ENCODE data around the gene EPRS1.
A peak's percentile ranks its signal among the peaks of the same experiment; 100 is the strongest.
"Not testable (repeated sequence)": the region's sequence is repeated elsewhere in the genome, so short reads cannot be mapped to it uniquely, and the experiment has no call there.

Gene EPRS1

DNA sequence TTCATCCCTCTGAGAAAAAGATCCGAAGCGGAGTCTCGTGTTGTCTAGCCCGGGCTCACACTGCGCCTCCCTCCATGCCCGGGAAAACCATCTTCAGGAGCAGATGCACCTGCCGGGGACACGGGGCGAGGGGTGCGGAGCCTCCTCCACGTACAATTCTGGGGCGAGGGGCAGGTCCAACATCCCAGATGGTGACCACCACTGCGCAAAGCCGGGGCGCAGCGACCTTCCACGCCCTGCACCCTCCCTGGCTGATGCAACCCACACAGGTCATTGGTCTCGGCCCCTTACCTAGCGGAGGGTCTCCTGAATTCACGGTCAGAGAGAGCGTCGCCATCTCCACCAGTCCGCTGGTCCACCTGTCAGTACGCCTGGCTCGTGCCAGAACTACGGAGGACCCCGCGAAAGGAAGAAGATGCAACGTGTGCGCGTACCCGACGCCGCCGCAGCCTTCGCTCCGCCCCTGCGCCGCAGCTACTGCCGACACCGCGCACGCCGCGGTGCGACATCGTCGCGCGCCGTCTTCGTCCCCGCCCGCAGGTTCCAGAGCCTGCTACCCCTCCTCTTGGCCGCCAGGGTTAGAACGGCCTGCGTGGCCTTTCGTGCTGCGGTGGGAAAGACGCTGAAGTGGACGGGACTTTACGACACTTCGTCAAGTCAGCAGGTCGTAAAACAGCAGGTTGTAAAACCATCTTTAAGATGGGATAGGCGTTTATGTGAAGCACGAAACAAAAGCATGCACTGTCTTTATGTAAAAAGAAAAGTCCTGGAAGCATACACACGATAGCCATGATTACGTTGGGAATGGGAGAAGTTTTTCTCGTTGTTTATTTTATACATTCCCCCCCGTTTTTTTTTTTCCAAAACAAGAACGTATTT is at the start of gene EPRS1:
TSS of gene EPRS1 (minus strand) at position 454 of the 879 bp plus-strand sequence. CDS start at position 337, 117 bp downstream.
- DNase-seq (peak; percentile 93 to 97), ATAC-seq (peak; percentile 99)
- peaks cover 43% of the 10 kb centered on the region for H3K4me1 Mint-ChIP-seq
- peak within 1 kb of the TSS; percentile 90 to 98 for H3K4me3 Mint-ChIP-seq
- H3K27me3 Mint-ChIP-seq, result no peaks in the 10 kb centered on the region
- H3K9me3 Mint-ChIP-seq, result no peaks in the 10 kb centered on the region
- peak within 1 kb of the TSS; percentile 98 to 100 for H3K27ac Mint-ChIP-seq

DNA sequence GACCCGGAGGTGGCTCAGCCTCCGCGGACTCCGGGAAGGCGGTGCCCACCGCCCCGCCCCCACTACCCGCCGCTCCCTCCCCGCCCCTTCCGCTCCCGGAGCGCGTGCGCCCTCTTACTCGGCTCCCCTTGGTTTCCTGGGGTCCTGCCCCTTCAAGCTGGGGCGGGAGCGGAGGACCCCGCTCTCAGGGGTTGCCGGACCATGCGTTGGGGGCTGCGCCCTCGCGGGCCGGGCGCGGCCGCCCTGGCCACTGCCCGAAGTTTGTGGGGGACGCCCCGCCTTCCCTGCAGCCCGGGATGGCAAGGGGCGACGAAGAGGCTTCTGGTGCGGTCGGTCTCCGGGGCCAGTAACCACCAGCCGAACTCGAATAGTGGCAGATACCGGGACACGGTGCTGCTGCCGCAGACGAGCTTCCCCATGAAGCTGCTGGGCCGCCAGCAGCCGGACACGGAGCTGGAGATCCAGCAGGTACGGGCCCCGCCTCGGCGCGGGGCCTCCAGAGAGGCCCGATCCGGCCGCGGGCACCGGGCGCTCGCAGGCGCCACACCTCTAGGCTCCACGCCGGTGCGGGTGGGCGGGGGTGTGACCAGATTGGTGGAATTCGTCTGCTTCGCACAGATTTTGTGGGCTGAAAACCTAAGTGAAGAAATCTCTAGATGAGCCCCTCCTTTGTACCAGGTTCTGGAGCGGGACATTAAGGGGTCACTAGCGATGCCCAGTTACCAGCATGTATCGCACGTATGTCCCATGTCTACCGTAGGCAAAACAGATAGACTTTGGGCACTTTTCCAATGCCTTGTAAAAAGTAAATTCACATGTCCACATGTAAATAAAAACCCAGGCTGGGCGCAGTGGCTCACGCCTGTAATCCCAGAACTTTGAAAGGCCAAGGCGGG is 48.0 kb upstream of the EPRS1 start, which contains the start of gene IARS2:
TSS of gene IARS2 (plus strand) at position 117 of the 896 bp plus-strand sequence. CDS start at position 202, 85 bp downstream.
- peak within 1 kb of the TSS; percentile 6 to 40 for H3K27ac Mint-ChIP-seq
- peaks cover 24% of the 10 kb centered on the region for H3K4me1 Mint-ChIP-seq
- H3K4me3 Mint-ChIP-seq, result peak within 1 kb of the TSS; percentile 75 to 77
- DNase-seq, result peak; percentile 88 to 92
- ATAC-seq, result peak; percentile 83
- no peaks in the 10 kb centered on the region for H3K9me3 Mint-ChIP-seq
- H3K27me3 Mint-ChIP-seq, result no peaks in the 10 kb centered on the region

DNA sequence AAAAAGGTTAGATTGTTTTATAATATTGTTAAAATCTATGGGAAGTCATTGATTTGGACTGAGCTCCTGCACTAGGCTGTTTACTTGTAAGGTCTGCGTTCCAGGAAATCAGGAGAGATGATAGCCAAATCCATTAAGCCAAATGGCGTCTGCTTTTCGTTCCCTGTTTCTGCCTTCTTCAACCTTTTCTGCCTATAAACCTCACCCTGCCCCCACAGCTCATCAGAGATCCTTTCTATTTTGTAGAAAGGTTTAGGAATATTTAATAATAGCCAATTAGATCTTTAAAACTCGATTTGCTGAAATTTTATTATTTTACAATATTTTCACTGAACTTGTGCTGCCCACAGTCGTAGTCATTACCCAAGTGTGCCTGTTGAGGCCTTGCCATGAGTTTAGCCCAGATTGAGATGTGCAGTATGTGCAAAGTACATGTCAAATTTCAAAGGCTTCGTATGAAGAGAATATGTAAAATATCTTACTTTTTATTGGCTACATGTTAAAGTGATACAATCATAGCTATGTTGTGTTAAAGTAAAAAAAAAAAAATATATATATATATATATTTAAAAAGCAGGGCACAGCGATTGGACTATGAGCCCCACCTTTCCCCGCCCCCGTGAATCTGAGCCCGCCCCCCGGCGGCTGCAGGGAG is 47.2 kb upstream of the EPRS1 start:
- H3K4me1 Mint-ChIP-seq, result peaks cover 23% of the 10 kb centered on the region
- peak overlapping the region in 1 of 2 donors; percentile 29 for H3K4me3 Mint-ChIP-seq
- no peaks in the 10 kb centered on the region for H3K27me3 Mint-ChIP-seq
- ATAC-seq (no peak), DNase-seq (no peak)
- peak overlapping the region in 1 of 2 donors; percentile 40 for H3K27ac Mint-ChIP-seq
- H3K9me3 Mint-ChIP-seq, result no peaks in the 10 kb centered on the region

DNA sequence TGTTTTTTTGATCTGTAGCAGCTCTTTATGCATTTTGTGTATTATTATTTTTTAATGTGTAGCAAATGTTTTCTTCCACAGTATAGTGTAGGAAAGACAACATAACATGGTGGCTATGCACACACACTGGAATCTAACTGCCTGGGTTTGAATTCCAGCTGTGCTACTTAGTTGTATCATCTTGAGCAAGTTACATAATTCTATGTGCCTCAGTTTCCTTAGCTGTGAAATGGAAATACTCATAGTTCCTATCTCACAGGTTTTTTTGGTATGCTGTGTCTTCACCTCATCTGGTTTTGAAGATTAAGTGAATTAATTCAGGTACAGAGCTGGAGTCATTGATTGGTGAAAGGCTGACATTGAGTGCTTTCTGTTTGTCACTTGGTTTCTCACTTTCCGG is 46.4 kb upstream of the EPRS1 start:
- ATAC-seq (no peak), DNase-seq (no peak)
- H3K9me3 Mint-ChIP-seq, result no peaks in the 10 kb centered on the region
- H3K4me3 Mint-ChIP-seq, result no peak overlapping the region
- peaks cover 17% of the 10 kb centered on the region for H3K4me1 Mint-ChIP-seq
- no peak overlapping the region for H3K27ac Mint-ChIP-seq
- no peaks in the 10 kb centered on the region for H3K27me3 Mint-ChIP-seq

DNA sequence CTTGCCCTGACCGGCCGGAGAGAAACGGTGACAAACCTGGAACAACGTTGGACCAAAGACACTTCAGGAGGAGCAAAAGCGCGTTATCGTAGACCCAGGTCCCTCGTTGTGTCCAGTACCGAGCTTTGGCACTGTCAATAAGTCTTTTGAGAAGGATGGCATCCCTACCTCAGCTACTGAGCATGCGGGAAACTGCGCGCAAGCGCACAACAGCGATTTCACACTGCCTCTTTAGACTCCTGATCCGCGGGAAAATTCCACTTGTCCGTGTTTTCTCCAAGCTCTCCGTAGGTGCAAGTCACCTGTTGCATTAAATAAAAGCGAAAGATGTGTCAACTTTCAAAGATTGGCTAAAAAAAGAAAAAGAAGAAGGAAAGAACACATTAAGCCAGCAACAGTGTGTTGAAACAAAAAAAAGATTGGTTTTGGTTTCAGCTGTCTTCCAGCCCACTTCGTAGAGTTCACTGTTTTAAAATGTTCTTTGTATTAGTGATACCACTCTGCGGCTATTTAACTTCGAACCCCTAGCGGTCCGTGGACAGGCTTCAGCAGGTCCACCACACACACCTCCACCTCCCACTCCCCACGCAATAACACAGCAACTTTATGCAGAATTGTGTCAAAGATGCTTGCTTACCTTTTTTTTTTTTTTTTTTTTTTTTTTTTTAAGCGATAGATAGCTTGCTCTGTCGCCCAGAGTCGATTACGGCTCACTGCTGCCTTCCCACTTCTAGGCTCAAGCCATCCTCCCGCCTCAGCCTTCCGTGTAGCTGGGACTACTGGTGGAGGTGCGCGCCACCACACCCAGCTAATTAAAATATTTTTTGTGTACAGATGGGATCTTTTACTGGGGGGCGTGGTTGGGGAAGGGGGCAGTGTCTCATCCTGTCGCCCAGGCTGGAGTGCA is 43.6 kb upstream of the EPRS1 start, which contains the start of gene BPNT1:
TSS of gene BPNT1 (minus strand) at position 139 of the 907 bp plus-strand sequence. CDS start 9,942 bp downstream, outside the sequence.
- ATAC-seq (peak; percentile 84), DNase-seq (peak; percentile 97)
- Mint-ChIP-seq H3K4me1 (peaks cover 6% of the 10 kb centered on the region), H3K27ac (peak within 1 kb of the TSS; percentile 95 to 97), H3K4me3 (peak within 1 kb of the TSS; percentile 93 to 99), H3K9me3 (no peaks in the 10 kb centered on the region), H3K27me3 (no peaks in the 10 kb centered on the region)

DNA sequence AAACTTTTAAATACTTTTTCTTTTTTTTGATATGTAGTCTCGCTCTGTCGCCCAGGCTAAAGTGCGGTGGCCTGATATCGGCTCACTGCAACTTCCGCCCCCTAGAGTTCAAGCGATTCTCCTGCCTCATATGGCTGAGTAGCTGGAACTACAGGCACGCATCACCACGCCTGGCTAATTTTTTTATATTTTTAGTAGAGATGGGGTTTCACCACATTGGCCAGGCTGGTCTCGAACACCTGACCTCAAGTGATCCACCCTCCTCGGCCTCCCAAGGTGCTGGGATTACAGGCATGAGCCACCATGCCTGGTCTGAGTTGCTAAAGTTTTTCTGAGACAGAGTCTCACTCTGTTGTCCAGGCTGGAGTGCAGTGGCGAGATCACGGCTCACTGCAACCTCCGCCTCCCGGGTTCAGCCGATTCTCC is 40.0 kb upstream of the EPRS1 start:
- not testable (repeated sequence) for DNase-seq, H3K27me3 Mint-ChIP-seq, H3K27ac Mint-ChIP-seq, H3K4me1 Mint-ChIP-seq, H3K4me3 Mint-ChIP-seq, ATAC-seq, H3K9me3 Mint-ChIP-seq

DNA sequence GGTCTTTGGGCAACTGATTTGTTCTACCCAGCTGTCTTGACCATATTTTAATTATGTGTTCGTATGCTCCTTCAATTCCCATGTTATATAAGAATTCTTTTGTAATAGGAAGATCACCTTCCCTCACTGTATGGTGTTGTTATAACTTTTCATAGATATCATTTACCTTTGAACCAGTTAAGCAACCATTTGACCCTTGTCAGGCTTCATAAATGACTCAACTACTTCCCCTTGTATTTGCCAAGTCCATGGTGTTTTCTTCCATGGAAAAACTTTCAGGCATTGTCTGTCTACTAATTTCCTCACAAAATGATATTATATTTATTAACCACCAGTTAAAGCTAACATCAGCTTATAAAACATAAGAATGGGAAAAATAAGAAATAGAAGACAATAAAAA is 38.2 kb upstream of the EPRS1 start:
- Mint-ChIP-seq H3K9me3 (no peaks in the 10 kb centered on the region), H3K4me1 (no peaks in the 10 kb centered on the region), H3K27me3 (no peaks in the 10 kb centered on the region), H3K4me3 (no peak overlapping the region), H3K27ac (no peak overlapping the region)
- DNase-seq, result no peak
- ATAC-seq, result no peak

DNA sequence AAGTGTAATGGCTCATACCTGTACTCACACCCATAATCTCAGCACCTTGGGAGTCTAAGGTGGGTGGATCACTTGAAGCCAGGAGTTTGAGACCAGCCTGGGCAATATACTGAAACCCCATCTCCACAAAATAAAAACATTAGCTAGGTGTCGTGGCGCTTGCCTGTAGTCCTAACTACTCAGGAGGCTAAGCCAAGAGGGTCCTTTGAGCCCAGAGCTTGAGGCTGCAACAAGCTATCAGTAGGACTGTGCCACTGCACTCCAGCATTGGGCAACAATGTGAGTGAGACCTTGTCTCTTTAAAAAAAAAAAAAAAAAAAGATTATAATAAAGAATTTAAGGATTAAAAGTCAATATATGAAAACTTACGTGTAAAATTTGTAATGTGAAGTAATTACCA is 31.6 kb upstream of the EPRS1 start:
- no peaks in the 10 kb centered on the region for H3K4me1 Mint-ChIP-seq
- DNase-seq, result no peak
- no peak overlapping the region for H3K27ac Mint-ChIP-seq
- H3K27me3 Mint-ChIP-seq, result no peaks in the 10 kb centered on the region
- H3K9me3 Mint-ChIP-seq, result no peaks in the 10 kb centered on the region
- no peak for ATAC-seq
- H3K4me3 Mint-ChIP-seq, result no peak overlapping the region

DNA sequence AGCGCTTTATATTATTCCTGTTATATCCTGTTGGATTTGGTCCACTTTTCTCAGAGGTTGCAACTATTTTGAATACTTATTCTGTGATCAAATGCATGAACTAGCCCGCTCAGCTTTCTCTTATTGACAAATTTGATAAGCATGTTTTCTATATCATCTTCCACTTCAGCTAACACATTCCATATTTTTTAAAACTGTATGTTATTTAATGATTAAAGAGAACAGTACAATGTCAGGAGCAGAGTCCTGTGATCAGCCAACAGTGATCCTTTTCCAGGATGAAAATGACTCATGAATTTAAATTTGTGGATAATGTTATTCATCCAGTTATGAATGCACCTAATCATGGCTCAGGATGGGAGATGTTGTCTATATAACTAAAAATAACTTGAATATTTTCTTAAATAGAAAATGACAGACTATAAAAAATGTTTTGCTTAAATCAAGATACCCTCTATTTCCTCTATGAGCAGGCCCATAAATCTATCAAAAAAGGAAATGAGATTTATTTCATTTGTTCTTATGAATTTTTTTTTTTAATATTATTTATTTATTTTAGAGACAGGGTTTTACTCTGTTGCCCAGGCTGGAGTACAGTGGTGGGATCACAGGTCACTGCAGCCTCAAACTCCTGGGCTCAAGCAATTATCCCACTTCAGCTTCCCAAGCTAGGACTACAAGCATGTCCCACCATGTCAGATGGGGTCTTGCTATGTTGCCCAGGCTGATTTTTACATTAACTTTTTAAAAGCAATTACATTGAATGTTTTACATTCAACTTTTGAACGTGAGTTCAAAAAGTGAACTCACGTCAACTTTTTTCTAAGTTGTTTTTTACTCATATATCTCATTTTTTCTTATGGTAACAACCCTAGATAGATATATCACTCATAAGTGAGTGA is 30.8 kb upstream of the EPRS1 start:
- Mint-ChIP-seq H3K4me1 (no peaks in the 10 kb centered on the region), H3K9me3 (no peaks in the 10 kb centered on the region), H3K27ac (no peak overlapping the region), H3K4me3 (no peak overlapping the region), H3K27me3 (no peaks in the 10 kb centered on the region)
- ATAC-seq (no peak), DNase-seq (no peak)

DNA sequence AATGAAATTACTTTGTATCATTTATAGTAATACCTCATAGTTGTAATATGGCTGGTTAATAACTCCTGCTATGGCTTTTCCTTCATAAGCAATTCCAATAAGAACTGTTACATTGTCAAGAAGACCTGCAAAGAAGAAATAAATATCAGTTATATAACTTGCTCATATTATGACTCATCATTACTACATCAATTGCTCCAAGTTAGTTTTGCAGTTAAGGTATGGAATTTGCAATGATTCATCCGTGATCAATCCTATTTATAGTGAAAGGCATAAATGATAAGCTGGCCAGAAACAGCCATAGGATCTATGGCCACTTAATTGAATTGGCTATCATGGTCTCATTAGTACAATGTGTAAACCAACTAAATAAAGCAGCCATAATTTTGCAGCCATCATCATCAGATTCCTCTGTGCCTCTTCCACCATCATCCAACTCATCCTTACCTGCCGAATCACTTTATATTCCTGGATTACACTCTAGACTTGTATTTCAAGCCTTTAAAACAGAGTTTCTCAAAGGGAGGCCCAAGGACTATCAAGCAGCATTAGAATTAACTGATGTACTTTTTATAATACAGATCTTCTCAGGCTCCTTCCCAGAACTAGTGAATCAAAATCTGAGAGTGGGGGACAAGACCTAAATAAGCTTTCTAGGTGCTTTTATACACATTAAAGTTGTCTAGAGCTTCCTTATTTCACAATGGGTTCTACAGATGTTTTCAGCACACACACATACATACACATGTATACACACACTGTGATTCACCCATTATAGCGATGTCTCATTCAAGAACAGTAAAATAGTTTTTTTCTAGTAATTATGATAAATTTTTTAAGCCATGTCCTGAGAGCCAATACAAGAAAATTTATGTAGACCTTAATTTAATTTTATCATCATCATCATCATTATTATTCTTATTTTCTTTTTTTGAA is 21.2 kb upstream of the EPRS1 start:
- DNase-seq (no peak), ATAC-seq (no peak)
- H3K27me3 Mint-ChIP-seq, result no peaks in the 10 kb centered on the region
- no peaks in the 10 kb centered on the region for H3K9me3 Mint-ChIP-seq
- no peaks in the 10 kb centered on the region for H3K4me1 Mint-ChIP-seq
- no peak overlapping the region for H3K4me3 Mint-ChIP-seq
- no peak overlapping the region for H3K27ac Mint-ChIP-seq

DNA sequence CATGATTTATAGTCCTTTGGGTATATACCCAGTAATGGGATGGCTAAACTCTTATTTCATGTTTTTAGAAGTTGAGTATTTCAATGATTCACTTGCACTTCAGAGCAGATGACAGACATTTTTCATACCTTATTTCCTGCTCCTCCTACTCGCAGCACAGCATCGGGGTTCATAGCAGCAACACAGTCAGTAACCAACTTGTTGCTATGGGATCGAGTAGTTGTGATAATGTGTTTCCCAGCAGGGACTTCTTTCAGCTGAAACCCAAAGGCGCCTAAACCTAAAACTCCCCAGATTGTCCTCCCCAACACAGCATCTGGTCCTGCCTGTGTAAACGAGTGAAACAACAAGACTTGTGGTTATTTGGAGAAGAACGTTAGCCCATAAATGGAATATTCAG is 16.3 kb upstream of the EPRS1 start:
- H3K4me1 Mint-ChIP-seq, result no peaks in the 10 kb centered on the region
- no peak overlapping the region for H3K4me3 Mint-ChIP-seq
- H3K9me3 Mint-ChIP-seq, result no peaks in the 10 kb centered on the region
- no peaks in the 10 kb centered on the region for H3K27me3 Mint-ChIP-seq
- ATAC-seq, result no peak
- no peak for DNase-seq
- no peak overlapping the region for H3K27ac Mint-ChIP-seq

DNA sequence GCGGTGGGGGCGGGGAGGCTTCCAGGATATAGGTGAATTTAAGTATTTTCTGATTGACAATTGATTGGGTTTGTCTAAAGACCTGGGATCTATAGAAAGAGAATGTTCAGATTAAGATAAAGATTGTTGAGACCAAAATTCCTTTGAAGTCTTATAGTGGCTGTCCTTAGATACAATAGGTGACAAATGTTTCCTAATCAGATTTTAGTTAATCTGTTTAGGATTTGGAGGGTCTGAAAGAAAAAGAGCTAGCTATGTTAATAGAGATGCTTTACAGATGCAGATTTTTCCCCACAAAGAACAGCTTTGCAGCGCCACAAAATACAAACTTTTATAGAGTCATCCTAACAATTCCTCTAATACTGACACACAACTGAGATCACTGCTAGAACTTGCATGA is 14.6 kb upstream of the EPRS1 start:
- no peak for DNase-seq
- peaks cover 7% of the 10 kb centered on the region for H3K4me1 Mint-ChIP-seq
- no peaks in the 10 kb centered on the region for H3K9me3 Mint-ChIP-seq
- H3K4me3 Mint-ChIP-seq, result no peak overlapping the region
- no peaks in the 10 kb centered on the region for H3K27me3 Mint-ChIP-seq
- ATAC-seq, result no peak
- H3K27ac Mint-ChIP-seq, result peak overlapping the region in 1 of 2 donors; percentile 57

DNA sequence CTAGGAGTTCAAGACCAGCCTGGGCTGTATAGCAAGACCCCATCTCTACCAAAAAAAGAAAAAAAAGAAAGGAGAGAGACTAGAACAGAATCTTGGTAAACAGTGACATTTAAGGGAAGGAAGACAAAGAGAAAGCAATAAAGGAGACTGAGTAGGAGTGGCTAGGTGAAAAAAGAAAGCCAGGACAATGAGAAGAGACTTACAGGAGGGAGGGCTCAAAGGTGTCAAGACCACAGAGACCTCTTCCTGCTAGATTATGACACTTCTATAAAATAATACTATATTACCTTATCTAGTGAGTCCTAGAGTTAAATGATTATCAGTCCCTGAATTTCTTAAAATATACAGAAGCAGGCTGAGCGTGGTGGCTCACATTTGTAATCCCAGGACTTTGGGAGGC is 10.1 kb upstream of the EPRS1 start:
- H3K4me3 Mint-ChIP-seq, result peak overlapping the region in 1 of 2 donors; percentile 21
- no peaks in the 10 kb centered on the region for H3K9me3 Mint-ChIP-seq
- H3K27ac Mint-ChIP-seq, result peak overlapping the region; percentile 9 to 65
- peaks cover 8% of the 10 kb centered on the region for H3K4me1 Mint-ChIP-seq
- peak; percentile 52 for ATAC-seq
- H3K27me3 Mint-ChIP-seq, result no peaks in the 10 kb centered on the region
- no peak for DNase-seq

All from stimulated activated naive CD8-positive, alpha-beta T cell treated with anti-CD3 and anti-CD28 coated beads, Interleukin-15, amount 100 ng/mL, for 72 hours (primary cell).